ENCODE results near the gene ELF1.
"Not testable (repeated sequence)": the region's sequence is repeated elsewhere in the genome, so short reads cannot be mapped to it uniquely, and the experiment has no call there.

Gene ELF1

DNA sequence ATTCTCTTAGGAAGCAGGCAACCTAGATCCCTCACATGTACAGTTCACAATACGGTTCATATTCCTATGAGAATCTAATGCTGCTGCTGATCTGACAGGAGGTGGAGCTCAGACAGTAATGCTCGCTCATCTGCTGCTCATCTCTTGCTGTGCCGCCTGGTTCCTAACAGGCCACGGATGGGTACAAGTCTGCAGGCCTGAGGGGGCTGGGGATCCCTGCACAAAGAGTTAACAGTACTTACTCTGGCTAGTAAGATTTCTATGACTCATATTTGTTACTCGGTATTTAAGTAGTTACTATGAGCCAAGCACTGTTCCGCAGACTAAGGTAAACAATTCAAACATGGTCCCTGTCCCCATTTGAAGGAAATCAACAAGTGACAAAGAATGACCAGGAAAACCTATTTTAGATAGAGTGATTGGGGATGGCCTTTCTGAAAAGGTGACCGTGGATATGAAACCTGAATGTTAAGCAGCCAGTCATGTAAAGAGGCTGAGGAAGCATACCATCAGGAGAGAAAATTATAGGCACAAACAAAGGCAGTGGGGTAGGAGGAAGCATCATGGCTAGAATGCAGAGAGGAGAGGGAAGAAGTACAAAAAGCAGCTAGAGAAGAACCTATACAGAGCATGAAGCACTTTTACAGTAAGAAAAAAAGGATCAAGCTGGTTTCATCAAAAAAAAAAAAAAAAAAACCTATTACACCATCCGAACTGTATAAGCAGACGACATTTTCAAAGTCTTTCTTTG lies 21.6 kb upstream of the ELF1 start:
- DNase-seq (ENCODE audit: low spot score): no peak

DNA sequence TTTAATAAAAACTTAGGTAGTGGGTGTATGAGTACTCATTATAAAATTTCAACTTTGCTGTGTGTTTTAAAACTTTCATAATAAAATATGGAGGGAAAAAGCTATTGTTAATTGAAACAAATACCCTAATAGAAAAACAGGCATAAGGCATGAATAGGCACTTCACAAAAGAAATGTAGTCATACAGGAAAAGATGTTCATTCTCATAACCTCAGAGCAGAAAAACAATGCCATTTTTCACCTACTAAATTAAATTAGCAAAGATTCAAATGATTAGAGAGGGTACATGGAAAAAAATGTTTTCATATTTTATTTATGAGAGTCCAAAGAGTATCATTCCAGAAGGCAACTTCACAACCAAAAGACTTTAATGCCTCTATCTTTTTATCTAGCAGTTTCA lies 20.6 kb upstream of the ELF1 start:
- DNase-seq (ENCODE audit: low spot score): no peak

- DNase-seq (ENCODE audit: low spot score): not testable (repeated sequence)
Measured at GRCh38 chr13:41036557-41036956, 17.4 kb upstream of the ELF1 start.

- no peak for DNase-seq (ENCODE audit: low spot score)
Measured at GRCh38 chr13:41034881-41035280, 15.8 kb upstream of the ELF1 start.

GRCh38 chr13:41034382-41034781 lies 15.3 kb upstream of the ELF1 start:
- DNase-seq (ENCODE audit: low spot score): no peak

DNA sequence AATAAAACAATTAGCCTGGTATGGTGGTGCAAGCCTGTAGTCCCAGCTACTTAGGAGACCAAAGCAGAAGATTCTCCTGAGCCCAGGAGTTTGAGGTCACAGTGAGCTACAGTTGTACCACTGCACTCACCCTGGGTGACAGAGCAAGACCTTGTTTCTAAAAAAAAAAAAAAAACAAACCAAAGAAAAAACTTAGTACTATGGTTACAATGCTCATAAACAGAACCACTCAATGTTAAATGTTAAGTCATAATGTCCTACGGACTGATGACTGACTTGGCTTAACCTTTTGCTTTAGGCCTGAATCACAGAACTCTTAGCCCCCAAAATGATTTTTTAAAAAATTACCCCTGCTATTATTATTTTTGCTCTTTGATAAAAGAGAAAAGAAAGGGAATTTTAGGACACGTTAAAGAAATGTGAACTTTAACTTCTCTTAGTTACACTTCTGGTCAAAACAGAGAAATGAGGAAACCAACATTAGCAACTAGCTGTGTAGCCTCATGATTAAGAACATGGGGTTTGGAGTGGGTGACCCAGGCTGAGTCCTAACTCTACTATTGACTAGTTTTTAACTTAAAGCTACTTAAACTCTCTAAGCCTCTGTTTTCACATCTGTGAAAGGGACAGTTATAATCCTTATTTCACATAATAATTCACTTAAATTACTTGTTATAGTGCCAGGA lies 13.7 kb upstream of the ELF1 start:
- DNase-seq (ENCODE audit: low spot score): no peak

- DNase-seq (ENCODE audit: low spot score): no peak
Measured at GRCh38 chr13:41029629-41030028, 10.5 kb upstream of the ELF1 start.

GRCh38 chr13:41028051-41028450 lies 8.9 kb upstream of the ELF1 start:
- no peak for DNase-seq (ENCODE audit: low spot score)

- no peak for DNase-seq (ENCODE audit: low spot score)
Measured at GRCh38 chr13:41026788-41027187, 7.7 kb upstream of the ELF1 start.

- DNase-seq (ENCODE audit: low spot score): no peak
Measured at GRCh38 chr13:41025518-41025917, 6.4 kb upstream of the ELF1 start.

DNA sequence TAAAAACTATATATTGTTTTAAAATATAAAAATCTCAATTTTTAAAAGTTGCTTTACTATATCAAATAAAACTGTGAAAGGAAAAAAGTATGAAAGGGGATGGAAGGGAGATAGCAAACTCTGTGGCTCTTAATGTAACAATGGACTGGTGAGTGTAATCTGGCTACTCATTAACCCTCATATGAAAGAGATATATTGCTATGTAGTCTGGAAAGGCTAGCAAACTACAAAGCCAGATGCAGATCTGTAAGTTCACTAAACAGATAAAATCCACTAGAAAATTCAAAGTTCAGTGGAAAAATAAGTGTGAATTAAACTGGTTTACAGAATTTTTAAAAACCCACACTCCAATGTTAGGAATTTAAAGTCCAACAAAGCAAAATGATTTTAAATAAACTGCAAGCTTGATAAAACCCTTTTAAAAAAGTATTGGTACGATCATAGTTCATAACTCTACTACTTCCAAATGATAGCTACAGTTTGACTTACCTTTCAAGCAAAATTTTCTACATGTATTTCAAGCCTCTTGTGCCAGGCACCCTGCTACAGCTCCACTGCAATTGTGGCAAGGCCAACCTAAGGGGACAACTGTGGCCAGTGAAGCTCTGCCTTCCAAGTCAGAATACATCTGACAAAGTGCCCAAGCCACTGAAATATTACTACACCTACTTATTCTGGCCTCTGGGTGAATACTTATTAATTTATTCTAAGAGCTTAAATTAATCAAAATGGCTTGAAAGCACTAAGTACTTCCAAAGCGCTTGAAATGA lies 647 bp upstream of the ELF1 start:
- no peak for DNase-seq (ENCODE audit: low spot score)

DNA sequence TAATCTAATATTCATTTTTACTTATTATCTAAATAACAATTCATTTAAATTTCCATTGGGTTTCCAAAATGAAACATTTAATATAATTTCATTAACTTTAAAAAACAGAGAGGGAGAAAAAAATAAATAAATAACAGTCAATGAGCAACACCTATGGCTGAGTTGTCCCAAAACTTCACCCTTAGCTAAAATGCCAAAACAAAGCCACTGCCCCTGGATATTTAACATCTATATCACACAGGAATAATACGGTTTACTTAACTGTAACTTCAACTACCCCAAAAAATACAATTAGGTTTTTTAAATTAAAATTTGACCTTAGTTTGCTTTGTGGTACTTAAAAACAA lies 541 bp downstream of the ELF1 start:
- DNase-seq (ENCODE audit: low spot score): no peak

GRCh38 chr13:41017817-41018601 lies 1.1 kb downstream of the ELF1 start:
- no peak for DNase-seq (ENCODE audit: low spot score)

DNA sequence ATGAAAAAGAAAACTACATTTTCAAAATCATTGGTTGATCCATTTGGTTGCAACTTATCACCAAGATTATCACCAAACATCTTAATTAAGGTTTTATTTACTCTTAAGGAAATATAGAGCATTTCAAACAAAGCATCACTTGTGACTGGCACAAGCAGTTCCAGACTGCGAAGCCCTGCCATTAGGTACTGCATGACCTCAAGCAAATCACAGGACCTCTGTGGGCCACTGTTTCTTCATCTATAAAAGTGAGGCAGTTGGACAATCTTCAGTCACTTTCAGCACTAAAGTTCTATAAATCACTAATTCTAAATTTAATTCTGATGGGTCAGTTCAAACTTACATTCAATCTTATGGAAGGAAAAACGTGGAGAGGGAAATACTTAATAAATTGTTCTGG lies 2.0 kb downstream of the ELF1 start:
- no peak for DNase-seq (ENCODE audit: low spot score)

GRCh38 chr13:41015920-41016319 lies 3.2 kb downstream of the ELF1 start:
- DNase-seq (ENCODE audit: low spot score): no peak

GRCh38 chr13:41013835-41014234 lies 5.3 kb downstream of the ELF1 start:
- DNase-seq (ENCODE audit: low spot score): no peak

DNA sequence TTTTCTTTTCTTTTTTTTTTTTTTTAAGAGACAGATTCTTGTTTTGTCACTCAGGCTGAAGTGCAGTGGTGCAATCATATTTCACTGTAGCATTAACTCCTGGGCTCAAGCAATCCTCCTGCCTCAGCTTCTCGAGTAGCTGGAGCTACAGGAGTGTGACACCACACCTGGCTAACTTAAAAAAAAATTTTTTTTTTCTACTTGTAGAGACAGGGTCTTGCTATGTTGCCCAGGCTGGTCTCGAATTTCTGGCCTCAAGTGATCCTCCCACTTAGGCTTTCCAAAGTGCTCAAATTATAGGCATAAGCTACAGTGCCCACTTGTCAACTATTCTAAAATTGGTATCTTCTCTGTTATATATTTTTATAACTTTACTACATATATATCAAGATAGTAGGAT lies 6.6 kb downstream of the ELF1 start:
- DNase-seq (ENCODE audit: low spot score): no peak

DNA sequence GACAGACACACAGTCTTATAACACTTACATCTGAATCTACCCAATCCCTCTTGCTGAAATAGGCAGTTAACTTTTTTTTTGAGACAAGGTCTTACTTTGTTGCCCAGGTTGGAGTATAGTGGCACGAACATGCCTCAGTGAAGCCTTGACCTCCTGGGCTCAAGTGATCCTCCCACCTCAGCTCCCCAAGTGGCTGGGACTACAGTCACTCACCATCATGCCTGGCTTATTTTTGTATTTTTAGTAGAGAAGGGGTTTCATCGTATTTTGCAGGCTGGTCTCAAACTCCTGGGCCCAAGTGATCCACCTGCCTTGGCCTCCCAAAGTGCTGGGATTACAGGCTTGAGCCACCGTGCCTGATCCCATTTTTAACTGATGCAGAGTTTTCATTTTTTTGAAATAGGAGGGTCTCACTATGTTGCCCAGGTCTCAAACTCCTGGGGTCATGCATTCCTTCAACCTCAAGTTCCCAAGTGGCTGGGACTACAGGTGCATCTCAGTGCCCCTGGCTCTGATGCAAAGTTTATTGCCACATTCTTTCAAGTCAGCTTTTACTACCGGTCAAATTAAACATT lies 7.6 kb downstream of the ELF1 start:
- no peak for DNase-seq (ENCODE audit: low spot score)

DNA sequence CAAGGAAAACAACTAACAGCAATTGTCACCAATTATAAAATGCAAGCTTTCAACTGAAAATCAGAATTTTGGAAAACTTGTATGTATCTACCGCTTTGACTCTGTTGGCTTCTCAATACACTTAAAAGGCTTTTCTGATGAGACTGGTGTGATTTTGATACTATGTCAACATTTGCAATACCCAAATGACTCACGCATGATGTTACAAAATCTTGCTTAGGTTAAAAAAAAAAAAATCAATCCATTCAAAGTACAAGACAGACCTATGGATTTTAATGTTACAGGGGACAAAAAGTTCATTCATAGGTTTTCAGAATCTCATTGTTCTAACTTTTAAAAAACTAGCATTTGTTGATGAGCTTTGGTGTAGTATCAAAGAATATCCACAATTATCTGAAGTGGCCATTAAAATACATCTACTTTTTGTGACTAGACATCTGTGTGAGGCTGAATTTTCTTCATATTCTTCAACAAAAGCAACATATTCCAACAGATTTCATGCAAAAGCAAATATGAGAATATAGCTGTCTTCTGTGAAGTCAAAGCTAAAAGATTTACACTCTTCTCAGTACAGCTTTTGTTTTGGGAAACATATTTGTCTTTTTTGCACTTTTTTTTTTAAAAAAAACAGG lies 10.7 kb downstream of the ELF1 start:
- DNase-seq (ENCODE audit: low spot score): peak; percentile 31

GRCh38 chr13:41007744-41008128 lies 11.4 kb downstream of the ELF1 start:
- no peak for DNase-seq (ENCODE audit: low spot score)

DNA sequence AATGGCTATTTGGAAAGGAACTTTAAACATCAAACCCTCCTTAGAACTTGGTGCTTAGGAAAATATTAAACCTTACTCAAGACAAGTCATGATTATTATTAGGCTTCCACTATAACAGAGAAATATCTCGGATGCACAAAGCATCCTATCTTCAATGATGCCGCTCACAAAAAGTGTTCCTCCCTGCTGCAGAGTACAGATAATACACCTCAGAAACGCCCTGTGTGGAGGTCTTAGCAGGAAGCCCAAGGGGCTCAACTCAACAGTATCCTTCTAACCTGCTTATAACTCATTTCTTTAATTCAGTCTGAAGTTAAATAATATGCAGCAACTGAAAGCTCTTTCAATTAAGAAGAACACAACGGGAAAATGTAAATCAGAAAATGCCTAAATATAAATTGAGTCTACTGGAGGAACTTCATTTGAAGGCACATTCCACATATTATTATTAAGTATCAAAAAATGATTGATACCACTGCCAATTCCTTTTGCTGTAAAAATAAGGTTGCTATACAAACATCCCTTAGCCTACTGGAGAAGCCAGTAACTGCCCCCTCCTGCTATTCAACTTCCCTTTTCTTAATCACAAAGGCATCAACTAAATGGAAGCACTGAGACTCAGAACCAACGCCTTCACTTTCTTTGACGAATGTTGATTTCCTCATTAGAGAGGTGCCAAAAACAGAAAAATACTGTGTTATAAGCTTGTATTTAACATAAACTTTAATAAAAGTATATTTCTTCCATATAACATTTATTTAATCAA lies 12.0 kb downstream of the ELF1 start:
- no peak for DNase-seq (ENCODE audit: low spot score)

Data from AG08395 (cell line).